GM23248 (cell line): ENCODE data around the gene CADM1. TPM values are rescaled to one million over a fixed set of nuclear protein-coding genes. Genes with fewer than 3 reads are reported as not detected.
A peak's percentile ranks its signal among the peaks of the same experiment; 100 is the strongest.

Source experiments
- DNase-seq: peaks from one replicate; pipeline ENCODE4 v3.0.0-alpha.2; 2015
- H2AFZ ChIP-seq: fragments of 200-600 bp; sonication (generic); 2 replicates; pipeline ENCODE4 v1.6.1; 2016; ENCODE audit warnings: antibody characterized with exemption
- H3F3A ChIP-seq: fragments of 200-600 bp; sonication (generic); 2 replicates; pipeline ENCODE4 v1.6.1; 2016; ENCODE audit warnings: mild to moderate bottlenecking, antibody characterized with exemption, mixed run types; ENCODE audit not compliant: insufficient read depth
- H3K27ac ChIP-seq: fragments of 200-600 bp; sonication (generic); 2 replicates; pipeline ENCODE4 v1.5.1; 2016; ENCODE audit warnings: mild to moderate bottlenecking
- H3K27me3 ChIP-seq: fragments of 200-600 bp; sonication (generic); replicated peaks from 2 replicates; pipeline ENCODE4 v1.6.1; 2016; ENCODE audit warnings: mild to moderate bottlenecking; ENCODE audit not compliant: insufficient read depth
- H3K36me3 ChIP-seq: fragments of 200-600 bp; sonication (generic); 2 replicates; pipeline ENCODE4 v1.6.1; 2016; ENCODE audit warnings: low read depth, mild to moderate bottlenecking
- H3K4me1 ChIP-seq: fragments of 200-600 bp; sonication (generic); 2 replicates; pipeline ENCODE4 v1.6.1; 2016; ENCODE audit warnings: mild to moderate bottlenecking; ENCODE audit not compliant: insufficient read depth
- H3K4me2 ChIP-seq: fragments of 200-600 bp; sonication (generic); one replicate; pipeline ENCODE4 v1.6.1; 2016; ENCODE audit warnings: mild to moderate bottlenecking; ENCODE audit not compliant: unreplicated experiment
- H3K4me3 ChIP-seq: fragments of 200-600 bp; sonication (generic); 2 replicates; pipeline ENCODE4 v1.5.1; 2016; ENCODE audit warnings: mild to moderate bottlenecking
- H3K79me2 ChIP-seq: fragments of 200-600 bp; sonication (generic); 2 replicates; pipeline ENCODE4 v1.6.1; 2016; ENCODE audit warnings: mild to moderate bottlenecking; ENCODE audit not compliant: insufficient read depth
- H3K9ac ChIP-seq: fragments of 200-600 bp; sonication (generic); 2 replicates; pipeline ENCODE4 v1.6.1; 2016; ENCODE audit warnings: mild to moderate bottlenecking
- H3K9me2 ChIP-seq: fragments of 200-600 bp; sonication (generic); 2 replicates; pipeline ENCODE4 v1.6.1; 2016; ENCODE audit warnings: mixed run types, mild to moderate bottlenecking, moderate library complexity; ENCODE audit not compliant: insufficient read depth
- H3K9me3 ChIP-seq: fragments of 200-600 bp; sonication (generic); one replicate; pipeline ENCODE4 v1.6.1; 2017; ENCODE audit warnings: low read depth
- H4K20me1 ChIP-seq: fragments of 200-600 bp; sonication (generic); 2 replicates; pipeline ENCODE4 v1.6.0; 2016; ENCODE audit not compliant: insufficient read depth
- EZH2 ChIP-seq: fragments of 200-600 bp; sonication (generic); IDR thresholded peaks from 2 replicates; pipeline ENCODE4 v1.6.1; 2018; ENCODE audit warnings: antibody characterized with exemption, mild to moderate bottlenecking; ENCODE audit not compliant: insufficient read depth, poor library complexity, severe bottlenecking
- EZH2phosphoT487 ChIP-seq: fragments of 200-600 bp; sonication (generic); IDR thresholded peaks from 2 replicates; pipeline ENCODE4 v1.6.1; 2018; ENCODE audit warnings: antibody characterized with exemption, moderate library complexity, mild to moderate bottlenecking, low read depth; ENCODE audit not compliant: insufficient read depth
- WGBS, 2 experiments: methylation state at CpG; one replicate each; pipeline ENCODE4 v1.1.6; 2015 to 2017; ENCODE audit warnings: low lambda C conversion rate in 2 of 2, low coverage in 1 of 2; ENCODE audit errors: missing lambda C conversion rate in 2 of 2; 5-methylcytosine and 5-hydroxymethylcytosine counted together
- in situ Hi-C: fragments of 300-500 bp; cut with MboI; formaldehyde crosslinking; loops from 2 replicates; pipeline ENCODE4 v1.15.0; 2020
- polyA plus RNA-seq: library from polyadenylated mRNA; unstranded; fragments of >200 nt; fragmentation: Nextera tagmentation; extraction: Ambion mirVana; gene quantifications from 2 replicates; pipeline ENCODE4 v1.2.1, GENCODE V29; 2016
- total RNA-seq: library from RNA; depleted of rRNA; stranded (reverse); fragments of >200 nt; shearing (Covaris generic); gene quantifications from 2 replicates; pipeline ENCODE4 v1.2.3, GENCODE V29; 2014

CADM1 gene
- total and polyA plus RNA-seq, 2 experiments from 2014 or later: 0.83 to 1.4 TPM

- Histone ChIP-seq H3K27ac (no peak overlapping the region), H3K4me2 (no peak overlapping the region), H3K9me2 (no peaks in the 10 kb centered on the region), H3K4me3 (no peak overlapping the region), H3K9me3 (no peaks in the 10 kb centered on the region), H2AFZ (no peak overlapping the region), H3K9ac (no peak overlapping the region), H3F3A (no peaks in the 10 kb centered on the region), H3K4me1 (no peaks in the 10 kb centered on the region), H4K20me1 (no peaks in the 10 kb centered on the region), H3K79me2 (no peaks in the 10 kb centered on the region), H3K27me3 (peaks cover 11% of the 10 kb centered on the region), H3K36me3 (no peaks in the 10 kb centered on the region)
- TF ChIP-seq EZH2phosphoT487 (no peak), EZH2 (no peak)
- DNase-seq: no peak
- 36 to 42% methylated on average over 3 of the region's 3 CpGs for WGBS, 2 experiments
- in situ Hi-C loops: no loop called here
Measured at GRCh38 chr11:115179636-115180035, 324.6 kb downstream of the CADM1 start.

GRCh38 chr11:115178705-115179104 is 325.5 kb downstream of the CADM1 start:
- Histone ChIP-seq H3K27ac (no peak overlapping the region), H4K20me1 (no peaks in the 10 kb centered on the region), H3K79me2 (no peaks in the 10 kb centered on the region), H3K4me1 (no peaks in the 10 kb centered on the region), H3K9ac (no peak overlapping the region), H3K9me2 (no peaks in the 10 kb centered on the region), H3K36me3 (no peaks in the 10 kb centered on the region), H3K9me3 (no peaks in the 10 kb centered on the region), H2AFZ (no peak overlapping the region), H3K4me2 (no peak overlapping the region), H3F3A (no peaks in the 10 kb centered on the region), H3K4me3 (no peak overlapping the region), H3K27me3 (peaks cover 11% of the 10 kb centered on the region)
- 73 to 77% methylated on average over 14 of the region's 14 CpGs for WGBS, 2 experiments
- in situ Hi-C loops: no loop called here
- TF ChIP-seq EZH2phosphoT487 (no peak), EZH2 (no peak)
- DNase-seq: no peak

GRCh38 chr11:115173136-115173535 is 331.1 kb downstream of the CADM1 start:
- no peak for TF ChIP-seq EZH2phosphoT487
- no peak for TF ChIP-seq EZH2
- Histone ChIP-seq H3K27me3 (no peaks in the 10 kb centered on the region), H3K4me1 (peaks cover 2% of the 10 kb centered on the region; the same call in 1 of the 2 replicates), H3K9me3 (no peaks in the 10 kb centered on the region), H3F3A (no peaks in the 10 kb centered on the region), H4K20me1 (no peaks in the 10 kb centered on the region), H3K4me3 (no peak overlapping the region), H3K79me2 (no peaks in the 10 kb centered on the region), H2AFZ (no peak overlapping the region), H3K27ac (no peak overlapping the region), H3K4me2 (no peak overlapping the region), H3K9me2 (no peaks in the 10 kb centered on the region), H3K9ac (no peak overlapping the region), H3K36me3 (no peaks in the 10 kb centered on the region)
- in situ Hi-C loops: no loop called here
- no peak for DNase-seq
- 80% methylated on average over 19 of the region's 19 CpGs for WGBS, 2 experiments

GRCh38 chr11:115170133-115170815 is 333.9 kb downstream of the CADM1 start:
- Histone ChIP-seq H3K79me2 (no peaks in the 10 kb centered on the region), H2AFZ (no peak overlapping the region), H3K9ac (no peak overlapping the region), H4K20me1 (no peaks in the 10 kb centered on the region), H3K9me3 (no peaks in the 10 kb centered on the region), H3K4me3 (no peak overlapping the region), H3K4me2 (no peak overlapping the region), H3K9me2 (no peaks in the 10 kb centered on the region), H3K27ac (no peak overlapping the region), H3K27me3 (no peaks in the 10 kb centered on the region), H3K36me3 (no peaks in the 10 kb centered on the region), H3K4me1 (peaks cover 10% of the 10 kb centered on the region), H3F3A (no peaks in the 10 kb centered on the region)
- in situ Hi-C loops: no loop called here
- TF ChIP-seq EZH2phosphoT487 (no peak), EZH2 (no peak)
- 56% methylated on average over 8 of the region's 8 CpGs for WGBS, 2 experiments
- DNase-seq: peak; percentile 47
